ENCODE data around the gene ZNF331. TPM values are rescaled to one million over a fixed set of nuclear protein-coding genes. Genes with fewer than 3 reads are reported as not detected.
A peak's percentile ranks its signal among the peaks of the same experiment; 100 is the strongest.
"Not testable (repeated sequence)": the region's sequence is repeated elsewhere in the genome, so short reads cannot be mapped to it uniquely, and the experiment has no call there.

ZNF331 gene
- 25.8 and 29.8 TPM in 2 replicates for total RNA-seq (2021)
- percentile 69 among the genes with signal in this experiment for Bru-seq, nascent RNA
- BruChase-seq, experiment 1, labeled RNA remaining after a 2-hour chase = percentile 76 among the genes with signal in this experiment
- BruChase-seq, experiment 2, labeled RNA remaining after a 6-hour chase = percentile 80 among the genes with signal in this experiment
- long read RNA-seq, full-length matches to known transcripts = 31 of 50 reads
- long read RNA-seq, partial matches to known transcripts = 1 of 50 reads
- long read RNA-seq, other reads (novel, unspliced or antisense) = 18 of 50 reads

DNA sequence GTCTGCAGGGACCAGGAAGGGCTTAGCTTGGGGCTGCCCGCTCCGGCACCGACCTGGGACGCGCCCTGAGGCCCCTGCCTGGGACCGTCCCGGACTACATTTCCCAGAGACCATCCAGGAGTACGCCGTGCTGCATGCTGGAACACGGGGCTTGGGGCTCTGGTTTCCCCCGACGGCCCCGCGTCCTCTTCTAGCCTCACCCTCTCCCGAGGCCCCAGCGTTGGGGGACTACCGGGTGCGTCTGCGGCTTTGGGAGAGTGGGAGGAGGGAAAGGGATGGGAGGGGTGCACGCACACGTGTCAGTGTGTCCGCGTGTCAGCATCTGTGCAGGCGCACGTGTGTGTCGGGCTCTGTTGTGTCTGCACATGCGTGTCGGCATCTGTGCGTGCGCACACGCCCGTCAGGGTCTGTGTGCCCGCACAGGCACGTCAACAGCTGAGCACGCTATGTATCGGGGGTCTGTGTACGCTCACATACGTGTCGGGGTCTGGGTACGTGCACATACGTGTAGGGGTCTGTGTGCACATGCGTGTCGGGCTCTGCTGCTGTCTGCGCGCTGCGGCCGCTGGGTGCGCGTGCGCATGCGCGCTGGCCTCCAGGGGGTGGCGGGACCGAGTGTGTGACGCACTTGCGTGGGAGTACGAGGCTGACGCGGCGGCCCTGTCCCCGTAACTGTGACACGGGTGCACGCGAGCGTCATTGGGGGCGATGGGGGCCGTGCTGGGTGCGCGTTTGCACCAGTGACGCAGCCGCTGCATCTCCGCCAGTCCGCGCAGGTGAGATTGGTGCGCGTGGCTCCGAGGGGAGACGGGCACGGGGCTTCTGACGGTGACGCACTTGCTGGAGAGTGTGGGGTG is at the start of gene ZNF331:
Gene ZNF331 (plus strand): TSS at position 625 of the 857 bp plus-strand sequence. CDS start 31,232 bp downstream, outside the sequence.
- CTCF ChIA-PET = no interaction called here
- no peak for TF ChIP-seq EZH2 (IDR thresholded peaks at IDR 0.05; ENCODE audit: borderline replicate concordance, low read depth, low read length, poor library complexity, severe bottlenecking)
- peak; percentile 45; the same call in 1 of the 2 replicates for TF ChIP-seq CTCF (conservative IDR thresholded peaks at IDR 0.05; ENCODE audit: low read depth, low read length)
- H3K4me1 ChIP-seq (ENCODE audit: insufficient read depth, low read length, poor library complexity, severe bottlenecking) = no peaks in the 10 kb centered on the region
- no TSS peak for BruUV-seq (replicated peaks)
- no peaks in the 10 kb centered on the region for H3K9me3 ChIP-seq (ENCODE audit: low read depth, low read length, poor library complexity, severe bottlenecking)
- POLR2A ChIA-PET (ENCODE audit: low non-redundant PET) = interaction anchor here (0.6 kb wide), 1 partner anchor 1121 kb away, joined by 4 read pairs; no protein-coding TSS in a partner anchor
- H3K27me3 ChIP-seq (replicated peaks; ENCODE audit: insufficient read depth, low read depth, low read length, poor library complexity) = no peaks in the 10 kb centered on the region
- peak; percentile 75 for DNase-seq (ENCODE audit: low spot score)
- peak within 1 kb of the TSS; percentile 61 for H3K4me3 ChIP-seq (ENCODE audit: low read depth, low read length, poor library complexity, severe bottlenecking)
- intact Hi-C loops (cut with micrococcal nuclease; ENCODE audit: unreplicated experiment) = no loop called here
- peak within 1 kb of the TSS; percentile 82 for H3K27ac ChIP-seq (ENCODE audit: low read depth, low read length, poor library complexity, severe bottlenecking)
- no peaks in the 10 kb centered on the region for H3K36me3 ChIP-seq (ENCODE audit: insufficient read depth, low read length, poor library complexity, severe bottlenecking)

DNA sequence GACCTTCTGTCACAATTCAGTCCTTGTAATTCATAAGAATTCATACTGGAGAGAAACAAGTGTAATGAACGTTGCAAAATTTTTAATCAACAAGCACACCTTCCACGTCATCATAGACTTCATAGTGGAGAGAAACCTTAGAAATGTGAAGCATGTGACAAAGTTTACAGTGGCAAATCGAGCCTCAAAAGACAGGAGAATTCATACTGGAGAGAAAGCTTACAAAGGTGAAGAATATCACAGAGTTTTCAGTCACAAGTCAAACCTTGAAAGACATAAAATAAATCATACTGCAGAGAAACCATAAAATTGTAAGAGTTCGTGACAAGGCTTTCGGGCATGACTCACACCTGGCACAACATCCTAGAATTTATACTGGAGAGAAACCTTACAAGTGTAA is 45.8 kb upstream of the ZNF331 start:
- ChIA-PET CTCF (no interaction called here), POLR2A (ENCODE audit: low non-redundant PET) (no interaction called here)
- intact Hi-C loops (cut with micrococcal nuclease; ENCODE audit: unreplicated experiment) = no loop called here
- no peak for DNase-seq (ENCODE audit: low spot score)
- Histone ChIP-seq H3K36me3 (ENCODE audit: insufficient read depth, low read length, poor library complexity, severe bottlenecking) (peaks cover 25% of the 10 kb centered on the region), H3K4me3 (ENCODE audit: low read depth, low read length, poor library complexity, severe bottlenecking) (no peak overlapping the region), H3K4me1 (ENCODE audit: insufficient read depth, low read length, poor library complexity, severe bottlenecking) (no peaks in the 10 kb centered on the region), H3K27ac (ENCODE audit: low read depth, low read length, poor library complexity, severe bottlenecking) (no peak overlapping the region), H3K9me3 (ENCODE audit: low read depth, low read length, poor library complexity, severe bottlenecking) (peaks cover 49% of the 10 kb centered on the region), H3K27me3 (replicated peaks; ENCODE audit: insufficient read depth, low read depth, low read length, poor library complexity) (no peaks in the 10 kb centered on the region)
- BruUV-seq (replicated peaks) = TSS peak; percentile 18
- no peak for TF ChIP-seq EZH2 (IDR thresholded peaks at IDR 0.05; ENCODE audit: borderline replicate concordance, low read depth, low read length, poor library complexity, severe bottlenecking)
- no peak for TF ChIP-seq CTCF (conservative IDR thresholded peaks at IDR 0.05; ENCODE audit: low read depth, low read length)

DNA sequence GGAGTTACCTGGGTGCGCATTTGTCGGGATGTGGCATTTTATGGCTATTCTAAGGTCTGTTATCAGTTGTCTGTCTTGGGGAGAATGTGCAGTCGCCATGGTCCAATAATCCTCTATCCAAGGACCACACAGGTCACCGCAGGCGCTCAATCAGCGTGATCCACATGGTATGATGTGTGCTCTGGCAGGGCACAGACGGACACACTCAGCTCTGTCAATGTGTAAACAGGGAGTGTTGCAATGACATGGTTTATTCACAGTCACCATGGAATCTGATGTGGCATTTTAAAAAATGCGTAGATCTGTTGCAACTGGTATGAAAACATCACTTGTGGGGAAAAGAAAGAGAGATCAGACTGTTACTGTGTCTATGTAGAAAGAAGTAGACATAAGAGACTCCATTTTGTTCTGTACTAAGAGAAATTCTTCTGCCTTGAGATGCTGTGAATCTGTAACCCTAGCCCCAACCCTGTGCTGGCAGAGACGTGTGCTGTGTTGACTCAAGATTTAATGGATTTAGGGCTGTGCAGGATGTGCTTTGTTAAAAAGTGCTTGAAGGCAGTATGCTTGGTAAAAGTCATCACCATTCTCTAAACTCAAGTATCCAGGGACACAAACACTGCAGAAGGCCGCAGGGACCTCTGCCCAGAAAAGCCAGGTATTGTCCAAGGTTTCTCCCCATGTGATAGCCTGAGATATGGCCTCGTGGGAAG is 40.5 kb upstream of the ZNF331 start:
- DNase-seq (ENCODE audit: low spot score); H3K36me3 ChIP-seq (ENCODE audit: insufficient read depth, low read length, poor library complexity, severe bottlenecking); CTCF ChIA-PET; POLR2A ChIA-PET (ENCODE audit: low non-redundant PET); H3K27me3 ChIP-seq (replicated peaks; ENCODE audit: insufficient read depth, low read depth, low read length, poor library complexity); H3K4me1 ChIP-seq (ENCODE audit: insufficient read depth, low read length, poor library complexity, severe bottlenecking); BruUV-seq (replicated peaks); H3K4me3 ChIP-seq (ENCODE audit: low read depth, low read length, poor library complexity, severe bottlenecking); intact Hi-C loops (cut with micrococcal nuclease; ENCODE audit: unreplicated experiment); H3K27ac ChIP-seq (ENCODE audit: low read depth, low read length, poor library complexity, severe bottlenecking): not testable (repeated sequence)
- H3K9me3 ChIP-seq (ENCODE audit: low read depth, low read length, poor library complexity, severe bottlenecking) = peaks cover 19% of the 10 kb centered on the region

- POLR2A ChIA-PET (ENCODE audit: low non-redundant PET); DNase-seq (ENCODE audit: low spot score); BruUV-seq (replicated peaks); H3K27ac ChIP-seq (ENCODE audit: low read depth, low read length, poor library complexity, severe bottlenecking); H3K4me3 ChIP-seq (ENCODE audit: low read depth, low read length, poor library complexity, severe bottlenecking); H3K36me3 ChIP-seq (ENCODE audit: insufficient read depth, low read length, poor library complexity, severe bottlenecking); CTCF ChIA-PET; H3K27me3 ChIP-seq (replicated peaks; ENCODE audit: insufficient read depth, low read depth, low read length, poor library complexity); H3K4me1 ChIP-seq (ENCODE audit: insufficient read depth, low read length, poor library complexity, severe bottlenecking); intact Hi-C loops (cut with micrococcal nuclease; ENCODE audit: unreplicated experiment): not testable (repeated sequence)
- peaks cover 14% of the 10 kb centered on the region for H3K9me3 ChIP-seq (ENCODE audit: low read depth, low read length, poor library complexity, severe bottlenecking)
Measured at GRCh38 chr19:53498024-53498395, 39.9 kb upstream of the ZNF331 start.

- H3K4me3 ChIP-seq (ENCODE audit: low read depth, low read length, poor library complexity, severe bottlenecking); H3K27me3 ChIP-seq (replicated peaks; ENCODE audit: insufficient read depth, low read depth, low read length, poor library complexity); POLR2A ChIA-PET (ENCODE audit: low non-redundant PET); intact Hi-C loops (cut with micrococcal nuclease; ENCODE audit: unreplicated experiment); CTCF ChIA-PET; H3K36me3 ChIP-seq (ENCODE audit: insufficient read depth, low read length, poor library complexity, severe bottlenecking); BruUV-seq (replicated peaks); H3K9me3 ChIP-seq (ENCODE audit: low read depth, low read length, poor library complexity, severe bottlenecking); H3K27ac ChIP-seq (ENCODE audit: low read depth, low read length, poor library complexity, severe bottlenecking); H3K4me1 ChIP-seq (ENCODE audit: insufficient read depth, low read length, poor library complexity, severe bottlenecking); DNase-seq (ENCODE audit: low spot score): not testable (repeated sequence)
Measured at GRCh38 chr19:53503151-53503550, 34.8 kb upstream of the ZNF331 start.
